NCI-H1092 treated with DMSO at 0.1 percent for 48 hours (cell line): Measurements from ENCODE around the gene GPR137.
"Not testable (repeated sequence)": the region's sequence is repeated elsewhere in the genome, so short reads cannot be mapped to it uniquely, and the experiment has no call there.

ENCODE experiments used
- DNase-seq: peaks from one replicate; lab custom pipeline; 2025; lab: John Stamatoyannopoulos, UW

GPR137 gene

GRCh38 chr11:64303109-64304031 lies 17.7 kb downstream of the GPR137 start:
- DNase-seq: no peak

- DNase-seq: no peak
Measured at GRCh38 chr11:64304032-64304315, 18.3 kb downstream of the GPR137 start.

GRCh38 chr11:64304316-64305072 lies 18.8 kb downstream of the GPR137 start:
- DNase-seq: peak; percentile 95

GRCh38 chr11:64305075-64305690 lies 19.5 kb downstream of the GPR137 start, which contains the start of gene ESRRA:
Gene ESRRA, plus strand, starts transcription at chr11:64305524. Its CDS starts 1,656 bp downstream, at chr11:64307180.
- DNase-seq: peak; percentile 100

GRCh38 chr11:64305691-64306562 lies 20.3 kb downstream of the GPR137 start:
- peak; percentile 53 for DNase-seq

GRCh38 chr11:64306563-64306875 lies 20.9 kb downstream of the GPR137 start:
- no peak for DNase-seq

GRCh38 chr11:64306876-64307622 lies 21.4 kb downstream of the GPR137 start:
- DNase-seq: no peak

GRCh38 chr11:64307795-64308194 lies 22.1 kb downstream of the GPR137 start:
- not testable (repeated sequence) for DNase-seq

- no peak for DNase-seq
Measured at GRCh38 chr11:64312947-64313346, 27.3 kb downstream of the GPR137 start.

GRCh38 chr11:64313491-64314145 lies 28.0 kb downstream of the GPR137 start:
- no peak for DNase-seq

GRCh38 chr11:64314146-64314804 lies 28.6 kb downstream of the GPR137 start:
- DNase-seq: no peak

GRCh38 chr11:64314805-64315561 lies 29.3 kb downstream of the GPR137 start:
- DNase-seq: no peak

- DNase-seq: not testable (repeated sequence)
Measured at GRCh38 chr11:64315667-64316526, 30.2 kb downstream of the GPR137 start.

GRCh38 chr11:64316672-64317324 lies 31.1 kb downstream of the GPR137 start:
- peak; percentile 53 for DNase-seq

GRCh38 chr11:64317325-64317960 lies 31.8 kb downstream of the GPR137 start, which contains the start of gene TRMT112:
Gene TRMT112, minus strand, starts transcription at chr11:64317559. Its CDS starts 33 bp downstream, at chr11:64317526.
- DNase-seq: peak; percentile 99

- peak; percentile 99 for DNase-seq
Measured at GRCh38 chr11:64317961-64318765, 32.5 kb downstream of the GPR137 start, which contains the start of gene PRDX5. Gene PRDX5, plus strand, starts transcription at chr11:64318121. Its CDS starts 95 bp downstream, at chr11:64318216.
